OCI-LY1 (cell line): ENCODE measurements around the gene TLE5.

Source experiments
- H2AFZ ChIP-seq: fragments of 200-600 bp; sonication (generic), shearing (Covaris generic); 2 replicates; pipeline ENCODE4 v1.6.0; 2014; ENCODE audit warnings: antibody characterized with exemption, mild to moderate bottlenecking, low read length
- H3F3A ChIP-seq: fragments of 200-600 bp; sonication (generic), shearing (Covaris generic); 2 replicates; pipeline ENCODE4 v1.6.0; 2014; ENCODE audit warnings: mild to moderate bottlenecking, antibody characterized with exemption, low read length, moderate library complexity; ENCODE audit not compliant: insufficient read depth
- H3K27ac ChIP-seq: fragments of 200-600 bp; sonication (generic); 2 replicates; pipeline ENCODE4 v1.5.1; 2014; ENCODE audit warnings: low read length, mixed run types, mild to moderate bottlenecking, low read depth; ENCODE audit not compliant: poor library complexity, severe bottlenecking
- H3K27me3 ChIP-seq: fragments of 200-600 bp; sonication (generic); 2 replicates; pipeline ENCODE4 v1.6.0; 2014; ENCODE audit warnings: antibody characterized with exemption, mild to moderate bottlenecking, low read length, moderate library complexity; ENCODE audit not compliant: insufficient read depth
- H3K36me3 ChIP-seq: fragments of 200-600 bp; sonication (generic); 2 replicates; pipeline ENCODE4 v1.6.1; 2014; ENCODE audit warnings: mild to moderate bottlenecking, antibody characterized with exemption, low read length, moderate library complexity, mixed read lengths; ENCODE audit not compliant: insufficient read depth
- H3K4me1 ChIP-seq: fragments of 200-600 bp; sonication (generic); 2 replicates; pipeline ENCODE4 v1.5.1; 2014; ENCODE audit warnings: mild to moderate bottlenecking, low read length, moderate library complexity; ENCODE audit not compliant: insufficient read depth, severe bottlenecking
- H3K4me2 ChIP-seq: fragments of 200-600 bp; sonication (generic), shearing (Covaris generic); 2 replicates; pipeline ENCODE4 v1.6.1; 2014; ENCODE audit warnings: low read length
- H3K4me3 ChIP-seq: fragments of 200-600 bp; sonication (generic); 2 replicates; pipeline ENCODE4 v1.5.1; 2014; ENCODE audit warnings: low read length, low read depth, mild to moderate bottlenecking, mixed read lengths; ENCODE audit not compliant: poor library complexity, severe bottlenecking
- H3K79me2 ChIP-seq: fragments of 200-600 bp; shearing (Covaris generic); 2 replicates; pipeline ENCODE4 v1.6.1; 2016; ENCODE audit warnings: mixed run types, low read length, mixed read lengths; ENCODE audit not compliant: insufficient read depth
- H3K9ac ChIP-seq: fragments of 200-600 bp; sonication (generic), shearing (Covaris generic); 2 replicates; pipeline ENCODE4 v1.6.1; 2014; ENCODE audit warnings: mild to moderate bottlenecking, low read length, mixed read lengths
- H3K9me2 ChIP-seq: fragments of 200-600 bp; sonication (generic), shearing (Covaris generic); 2 replicates; pipeline ENCODE4 v1.6.1; 2014; ENCODE audit warnings: low read depth, mild to moderate bottlenecking, low read length, mixed read lengths
- H3K9me3 ChIP-seq: fragments of 200-600 bp; shearing (Covaris generic); 2 replicates; pipeline ENCODE4 v1.6.1; 2014; ENCODE audit warnings: low read length, mixed read lengths
- H4K20me1 ChIP-seq: fragments of 200-600 bp; sonication (generic), shearing (Covaris generic); 2 replicates; pipeline ENCODE4 v1.6.0; 2016; ENCODE audit warnings: mild to moderate bottlenecking, low read length; ENCODE audit not compliant: insufficient read depth
- EZH2 ChIP-seq: fragments of 200-600 bp; sonication (generic), shearing (Covaris generic); IDR thresholded peaks from 2 replicates; pipeline ENCODE4 v1.8.0; 2017; ENCODE audit warnings: borderline replicate concordance, mixed run types, mild to moderate bottlenecking, antibody characterized with exemption, low read length, moderate library complexity, mixed read lengths
- TF ChIP-seq, protein P1 (sequence below): fragments of 200-600 bp; sonication (generic), shearing (Covaris generic); IDR thresholded peaks from 2 replicates; pipeline ENCODE4 v1.5.1; 2017; ENCODE audit warnings: mild to moderate bottlenecking, antibody characterized with exemption, low read length, moderate library complexity, mixed read lengths

The TLE5 gene

GRCh38 chr19:3106509-3107141 lies 44.3 kb upstream of the TLE5 start:
- no peak for TF ChIP-seq EZH2
- TF ChIP-seq, protein P1, sequence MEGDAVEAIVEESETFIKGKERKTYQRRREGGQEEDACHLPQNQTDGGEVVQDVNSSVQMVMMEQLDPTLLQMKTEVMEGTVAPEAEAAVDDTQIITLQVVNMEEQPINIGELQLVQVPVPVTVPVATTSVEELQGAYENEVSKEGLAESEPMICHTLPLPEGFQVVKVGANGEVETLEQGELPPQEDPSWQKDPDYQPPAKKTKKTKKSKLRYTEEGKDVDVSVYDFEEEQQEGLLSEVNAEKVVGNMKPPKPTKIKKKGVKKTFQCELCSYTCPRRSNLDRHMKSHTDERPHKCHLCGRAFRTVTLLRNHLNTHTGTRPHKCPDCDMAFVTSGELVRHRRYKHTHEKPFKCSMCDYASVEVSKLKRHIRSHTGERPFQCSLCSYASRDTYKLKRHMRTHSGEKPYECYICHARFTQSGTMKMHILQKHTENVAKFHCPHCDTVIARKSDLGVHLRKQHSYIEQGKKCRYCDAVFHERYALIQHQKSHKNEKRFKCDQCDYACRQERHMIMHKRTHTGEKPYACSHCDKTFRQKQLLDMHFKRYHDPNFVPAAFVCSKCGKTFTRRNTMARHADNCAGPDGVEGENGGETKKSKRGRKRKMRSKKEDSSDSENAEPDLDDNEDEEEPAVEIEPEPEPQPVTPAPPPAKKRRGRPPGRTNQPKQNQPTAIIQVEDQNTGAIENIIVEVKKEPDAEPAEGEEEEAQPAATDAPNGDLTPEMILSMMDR = no peak
- Histone ChIP-seq H3K9me2 (no peaks in the 10 kb centered on the region), H3K27ac (no peak overlapping the region), H3K79me2 (no peaks in the 10 kb centered on the region), H3K4me3 (no peak overlapping the region), H3K9ac (no peak overlapping the region), H3F3A (no peaks in the 10 kb centered on the region), H3K27me3 (peaks cover 3% of the 10 kb centered on the region; the same call in 1 of the 2 replicates), H2AFZ (no peak overlapping the region), H3K9me3 (no peaks in the 10 kb centered on the region), H3K4me2 (no peak overlapping the region), H3K36me3 (no peaks in the 10 kb centered on the region), H4K20me1 (no peaks in the 10 kb centered on the region), H3K4me1 (no peaks in the 10 kb centered on the region)

GRCh38 chr19:3105641-3106508 lies 43.6 kb upstream of the TLE5 start:
- Histone ChIP-seq H3K36me3 (no peaks in the 10 kb centered on the region), H2AFZ (no peak overlapping the region), H3K9me3 (no peaks in the 10 kb centered on the region), H3K9me2 (no peaks in the 10 kb centered on the region), H3F3A (no peaks in the 10 kb centered on the region), H4K20me1 (no peaks in the 10 kb centered on the region), H3K4me1 (no peaks in the 10 kb centered on the region), H3K4me2 (no peak overlapping the region), H3K4me3 (no peak overlapping the region), H3K79me2 (no peaks in the 10 kb centered on the region), H3K27ac (no peak overlapping the region), H3K9ac (no peak overlapping the region), H3K27me3 (no peaks in the 10 kb centered on the region; the same call in 1 of the 2 replicates)
- no peak for TF ChIP-seq EZH2
- TF ChIP-seq, protein P1 = no peak

DNA sequence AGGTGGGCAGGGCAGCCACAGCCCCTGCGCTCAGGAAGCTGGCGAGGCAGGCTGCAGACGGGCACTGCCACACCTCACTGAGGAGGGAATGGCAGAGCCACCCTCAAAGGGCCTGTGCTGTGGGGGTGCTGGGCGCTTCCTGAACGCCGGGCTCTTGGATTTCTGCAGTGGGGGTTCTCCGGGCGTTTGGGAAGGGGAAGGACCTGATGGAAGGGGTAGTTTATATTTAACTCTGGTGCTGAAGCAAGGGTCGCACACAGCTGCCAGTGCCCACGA lies 42.4 kb upstream of the TLE5 start:
- Histone ChIP-seq H3K9ac (no peak overlapping the region), H2AFZ (no peak overlapping the region)

More for the DNA sequence above, 42.4 kb upstream of the TLE5 start:
- Histone ChIP-seq H3K4me3 (no peak overlapping the region), H3K27ac (no peak overlapping the region), H3K9me2 (no peaks in the 10 kb centered on the region), H3F3A (no peaks in the 10 kb centered on the region), H3K4me2 (no peak overlapping the region), H3K36me3 (no peaks in the 10 kb centered on the region), H3K79me2 (no peaks in the 10 kb centered on the region), H3K27me3 (no peaks in the 10 kb centered on the region; the same call in 1 of the 2 replicates), H3K4me1 (no peaks in the 10 kb centered on the region), H4K20me1 (no peaks in the 10 kb centered on the region), H3K9me3 (no peaks in the 10 kb centered on the region)
- TF ChIP-seq, protein P1 = no peak
- no peak for TF ChIP-seq EZH2
